ENCODE measurements around the gene COX6B2.

DNA sequence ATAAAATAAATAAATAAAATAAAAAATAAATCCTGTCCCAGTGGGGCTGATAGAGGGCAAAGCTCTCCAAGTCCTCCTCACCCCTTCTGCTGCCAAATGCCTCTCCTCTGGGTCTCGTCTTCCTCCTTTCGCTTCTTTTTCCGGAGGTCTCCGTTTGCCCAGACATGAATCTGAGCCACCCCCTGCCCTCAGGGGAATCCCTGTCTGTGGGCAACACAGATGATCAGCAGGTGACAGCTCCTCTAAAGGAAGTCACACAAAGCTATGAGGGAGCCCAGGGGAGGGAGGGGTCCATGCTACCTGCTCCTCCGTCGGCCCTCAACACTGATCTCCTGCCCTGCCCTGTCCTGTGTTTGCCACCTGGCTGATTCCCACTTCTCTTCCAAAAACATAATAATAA is 29.9 kb downstream of the COX6B2 start:
- TF ChIP-seq CTCF (IDR thresholded peaks at IDR 0.05) (no peak), POLR2AphosphoS5 (IDR thresholded peaks at IDR 0.05; ENCODE audit: low read depth, low read length) (no peak)

Data from Panc1 (cell line).